ENCODE measurements around the gene PCK2.

The PCK2 gene

GRCh38 chr14:24085215-24085614 is 8.9 kb upstream of the PCK2 start:
- peaks cover 41% of the 10 kb centered on the region for H3K27me3 ChIP-seq (ENCODE audit: insufficient read depth, insufficient read length)
- no peaks in the 10 kb centered on the region for H3K9me3 ChIP-seq (ENCODE audit: insufficient read depth, low read length)
- no peak overlapping the region for H3K9ac ChIP-seq (ENCODE audit: insufficient read length, low read depth)
- TF ChIP-seq YY1 (IDR thresholded peaks at IDR 0.05; ENCODE audit: insufficient read depth, insufficient read length) = no peak
- TF ChIP-seq SUZ12 (IDR thresholded peaks at IDR 0.05; ENCODE audit: extremely low read depth, insufficient read depth, insufficient read length) = no peak
- no peak for TF ChIP-seq ZNF274 (IDR thresholded peaks at IDR 0.05; ENCODE audit: low read depth, low read length)
- H3K4me3 ChIP-seq (ENCODE audit: insufficient read length, low read depth) = no peak overlapping the region
- no peak for DNase-seq (ENCODE audit: low read depth, low spot score)
- H3K36me3 ChIP-seq (ENCODE audit: insufficient read depth, insufficient read length, low read length) = no peaks in the 10 kb centered on the region
- peaks cover under 1% of the 10 kb centered on the region for H3K4me1 ChIP-seq (ENCODE audit: insufficient read depth, insufficient read length)

- Histone ChIP-seq H3K9me3 (ENCODE audit: insufficient read depth, low read length) (no peaks in the 10 kb centered on the region), H3K27me3 (ENCODE audit: insufficient read depth, insufficient read length) (peaks cover 29% of the 10 kb centered on the region), H3K36me3 (ENCODE audit: insufficient read depth, insufficient read length, low read length) (no peaks in the 10 kb centered on the region), H3K4me1 (ENCODE audit: insufficient read depth, insufficient read length) (no peaks in the 10 kb centered on the region), H3K4me3 (ENCODE audit: insufficient read length, low read depth) (no peak overlapping the region), H3K9ac (ENCODE audit: insufficient read length, low read depth) (no peak overlapping the region)
- no peak for DNase-seq (ENCODE audit: low read depth, low spot score)
- TF ChIP-seq YY1 (IDR thresholded peaks at IDR 0.05; ENCODE audit: insufficient read depth, insufficient read length) (no peak), ZNF274 (IDR thresholded peaks at IDR 0.05; ENCODE audit: low read depth, low read length) (no peak), SUZ12 (IDR thresholded peaks at IDR 0.05; ENCODE audit: extremely low read depth, insufficient read depth, insufficient read length) (no peak)
Measured at GRCh38 chr14:24086193-24086955, 7.7 kb upstream of the PCK2 start.

- no peak for DNase-seq (ENCODE audit: low read depth, low spot score)
- no peak overlapping the region for H3K4me3 ChIP-seq (ENCODE audit: insufficient read length, low read depth)
- TF ChIP-seq SUZ12 (IDR thresholded peaks at IDR 0.05; ENCODE audit: extremely low read depth, insufficient read depth, insufficient read length) (no peak), YY1 (IDR thresholded peaks at IDR 0.05; ENCODE audit: insufficient read depth, insufficient read length) (no peak), ZNF274 (IDR thresholded peaks at IDR 0.05; ENCODE audit: low read depth, low read length) (no peak)
Measured at GRCh38 chr14:24087004-24087403, 7.1 kb upstream of the PCK2 start.

GRCh38 chr14:24088095-24088494 is 6.0 kb upstream of the PCK2 start:
- Histone ChIP-seq H3K27me3 (ENCODE audit: insufficient read depth, insufficient read length) (peaks cover 22% of the 10 kb centered on the region), H3K9ac (ENCODE audit: insufficient read length, low read depth) (no peak overlapping the region), H3K4me1 (ENCODE audit: insufficient read depth, insufficient read length) (no peaks in the 10 kb centered on the region), H3K36me3 (ENCODE audit: insufficient read depth, insufficient read length, low read length) (no peaks in the 10 kb centered on the region), H3K4me3 (ENCODE audit: insufficient read length, low read depth) (no peak overlapping the region), H3K9me3 (ENCODE audit: insufficient read depth, low read length) (no peaks in the 10 kb centered on the region)
- no peak for DNase-seq (ENCODE audit: low read depth, low spot score)
- TF ChIP-seq YY1 (IDR thresholded peaks at IDR 0.05; ENCODE audit: insufficient read depth, insufficient read length) = no peak
- TF ChIP-seq ZNF274 (IDR thresholded peaks at IDR 0.05; ENCODE audit: low read depth, low read length) = no peak
- no peak for TF ChIP-seq SUZ12 (IDR thresholded peaks at IDR 0.05; ENCODE audit: extremely low read depth, insufficient read depth, insufficient read length)

More at GRCh38 chr14:24087004-24087403, 7.1 kb upstream of the PCK2 start:
- H3K27me3 ChIP-seq (ENCODE audit: insufficient read depth, insufficient read length) = peaks cover 24% of the 10 kb centered on the region
- H3K9me3 ChIP-seq (ENCODE audit: insufficient read depth, low read length) = no peaks in the 10 kb centered on the region
- H3K36me3 ChIP-seq (ENCODE audit: insufficient read depth, insufficient read length, low read length) = no peaks in the 10 kb centered on the region
- H3K9ac ChIP-seq (ENCODE audit: insufficient read length, low read depth) = no peak overlapping the region
- H3K4me1 ChIP-seq (ENCODE audit: insufficient read depth, insufficient read length) = no peaks in the 10 kb centered on the region

- no peak for TF ChIP-seq SUZ12 (IDR thresholded peaks at IDR 0.05; ENCODE audit: extremely low read depth, insufficient read depth, insufficient read length)
- TF ChIP-seq YY1 (IDR thresholded peaks at IDR 0.05; ENCODE audit: insufficient read depth, insufficient read length) = no peak
- no peak for TF ChIP-seq ZNF274 (IDR thresholded peaks at IDR 0.05; ENCODE audit: low read depth, low read length)
- Histone ChIP-seq H3K4me3 (ENCODE audit: insufficient read length, low read depth) (no peak overlapping the region), H3K27me3 (ENCODE audit: insufficient read depth, insufficient read length) (peaks cover 11% of the 10 kb centered on the region), H3K4me1 (ENCODE audit: insufficient read depth, insufficient read length) (peaks cover 3% of the 10 kb centered on the region), H3K9ac (ENCODE audit: insufficient read length, low read depth) (no peak overlapping the region), H3K9me3 (ENCODE audit: insufficient read depth, low read length) (no peaks in the 10 kb centered on the region), H3K36me3 (ENCODE audit: insufficient read depth, insufficient read length, low read length) (no peaks in the 10 kb centered on the region)
- DNase-seq (ENCODE audit: low read depth, low spot score) = no peak
Measured at GRCh38 chr14:24089890-24090289, 4.2 kb upstream of the PCK2 start.

- Histone ChIP-seq H3K9ac (ENCODE audit: insufficient read length, low read depth) (no peak overlapping the region), H3K27me3 (ENCODE audit: insufficient read depth, insufficient read length) (peaks cover 11% of the 10 kb centered on the region), H3K9me3 (ENCODE audit: insufficient read depth, low read length) (no peaks in the 10 kb centered on the region), H3K36me3 (ENCODE audit: insufficient read depth, insufficient read length, low read length) (peaks cover 8% of the 10 kb centered on the region), H3K4me3 (ENCODE audit: insufficient read length, low read depth) (no peak overlapping the region), H3K4me1 (ENCODE audit: insufficient read depth, insufficient read length) (peaks cover 5% of the 10 kb centered on the region)
- TF ChIP-seq SUZ12 (IDR thresholded peaks at IDR 0.05; ENCODE audit: extremely low read depth, insufficient read depth, insufficient read length) = no peak
- no peak for DNase-seq (ENCODE audit: low read depth, low spot score)
Measured at GRCh38 chr14:24092110-24092504, 2.0 kb upstream of the PCK2 start.

- TF ChIP-seq YY1 (IDR thresholded peaks at IDR 0.05; ENCODE audit: insufficient read depth, insufficient read length) = no peak
- DNase-seq (ENCODE audit: low read depth, low spot score) = no peak
- Histone ChIP-seq H3K36me3 (ENCODE audit: insufficient read depth, insufficient read length, low read length) (peaks cover 8% of the 10 kb centered on the region), H3K9ac (ENCODE audit: insufficient read length, low read depth) (no peak overlapping the region), H3K9me3 (ENCODE audit: insufficient read depth, low read length) (no peaks in the 10 kb centered on the region), H3K4me3 (ENCODE audit: insufficient read length, low read depth) (no peak overlapping the region), H3K27me3 (ENCODE audit: insufficient read depth, insufficient read length) (peaks cover 11% of the 10 kb centered on the region), H3K4me1 (ENCODE audit: insufficient read depth, insufficient read length) (peaks cover 5% of the 10 kb centered on the region)
Measured at GRCh38 chr14:24092505-24093206, 1.5 kb upstream of the PCK2 start.

All from NT2/D1 (cell line).